HepG2 (cell line): ENCODE measurements around the gene NAPSA. TPM values are rescaled to one million over a fixed set of nuclear protein-coding genes. Genes with fewer than 3 reads are reported as not detected.
A peak's percentile ranks its signal among the peaks of the same experiment; 100 is the strongest.

ENCODE experiments used
- CENPX ChIP-seq: sonication (generic); formaldehyde crosslinking; IDR thresholded peaks from 2 replicates; pipeline ENCODE4 v1.9.0; 2021; ENCODE audit warnings: mild to moderate bottlenecking, missing genetic modification reagents, moderate library complexity
- FOXC1 ChIP-seq: sonication (generic); formaldehyde crosslinking; IDR thresholded peaks from 2 replicates; pipeline ENCODE4 v1.8.0; 2022; ENCODE audit warnings: mild to moderate bottlenecking, missing genetic modification reagents, borderline replicate concordance
- HNRNPK ChIP-seq: fragments of 200-400 bp; formaldehyde crosslinking; IDR thresholded peaks from 2 replicates; pipeline ENCODE4 v1.6.1; 2018; ENCODE audit warnings: low read length, low read depth, moderate library complexity, mild to moderate bottlenecking; ENCODE audit not compliant: poor library complexity, severe bottlenecking
- IKZF4 ChIP-seq: sonication (generic); formaldehyde crosslinking; IDR thresholded peaks from 2 replicates; pipeline ENCODE4 v1.5.1; 2020; ENCODE audit warnings: borderline replicate concordance, mild to moderate bottlenecking, low read depth, missing genetic modification reagents; ENCODE audit errors: not compliant biosample characterization
- KDM5B ChIP-seq: sonication (generic); formaldehyde crosslinking; IDR thresholded peaks from 2 replicates; pipeline ENCODE4 v1.4.0; 2020; ENCODE audit warnings: missing genetic modification reagents, mild to moderate bottlenecking, borderline replicate concordance
- KLF12 ChIP-seq: sonication (generic); formaldehyde crosslinking; IDR thresholded peaks from 2 replicates; pipeline ENCODE4 v1.4.0; 2020; ENCODE audit warnings: missing genetic modification reagents, borderline replicate concordance
- NRL ChIP-seq: sonication (generic); formaldehyde crosslinking; IDR thresholded peaks from 2 replicates; pipeline ENCODE4 v1.5.0; 2020; ENCODE audit warnings: missing genetic modification reagents, mild to moderate bottlenecking, moderate library complexity, borderline replicate concordance
- PTBP1 ChIP-seq: fragments of 200-400 bp; formaldehyde crosslinking; IDR thresholded peaks from 2 replicates; pipeline ENCODE4 v1.6.1; 2018; ENCODE audit warnings: low read length, low read depth; ENCODE audit not compliant: poor library complexity, severe bottlenecking
- RFXAP ChIP-seq: sonication (generic); formaldehyde crosslinking; IDR thresholded peaks from 2 replicates; pipeline ENCODE4 v1.4.0; 2020; ENCODE audit warnings: missing genetic modification reagents, borderline replicate concordance
- SAP130 ChIP-seq: IDR thresholded peaks from 2 replicates; pipeline ENCODE4 v1.6.1; 2016; ENCODE audit warnings: low read depth
- SMAD9 ChIP-seq: sonication (generic); formaldehyde crosslinking; IDR thresholded peaks from 2 replicates; pipeline ENCODE4 v1.5.1; 2020; ENCODE audit warnings: mild to moderate bottlenecking, missing genetic modification reagents
- TEAD2 ChIP-seq: sonication (generic); formaldehyde crosslinking; IDR thresholded peaks from 2 replicates; pipeline ENCODE4 v1.9.0; 2021; ENCODE audit warnings: missing genetic modification reagents
- ZBTB7A ChIP-seq: sonication (generic); formaldehyde crosslinking; IDR thresholded peaks from 2 replicates; pipeline ENCODE4 v1.8.0; 2022; ENCODE audit warnings: mild to moderate bottlenecking, missing genetic modification reagents
- ZFP37 ChIP-seq: sonication (generic); formaldehyde crosslinking; IDR thresholded peaks from 2 replicates; pipeline ENCODE4 v1.4.0; 2020; ENCODE audit warnings: missing genetic modification reagents, borderline replicate concordance
- ZNF121 ChIP-seq: sonication (generic); formaldehyde crosslinking; IDR thresholded peaks from 2 replicates; pipeline ENCODE4 v1.5.0; 2020; ENCODE audit warnings: mild to moderate bottlenecking, missing genetic modification reagents
- ZNF335 ChIP-seq: sonication (generic); formaldehyde crosslinking; IDR thresholded peaks from 2 replicates; pipeline ENCODE4 v1.4.0; 2020; ENCODE audit warnings: missing genetic modification reagents
- ZNF720 ChIP-seq: sonication (generic); formaldehyde crosslinking; IDR thresholded peaks from 2 replicates; pipeline ENCODE4 v1.4.0; 2020; ENCODE audit warnings: missing genetic modification reagents
- ZNF776 ChIP-seq: sonication (generic); formaldehyde crosslinking; IDR thresholded peaks from 2 replicates; pipeline ENCODE4 v1.4.0; 2020; ENCODE audit warnings: mild to moderate bottlenecking, missing genetic modification reagents
- ZNF780A ChIP-seq: sonication (generic); formaldehyde crosslinking; IDR thresholded peaks from 2 replicates; pipeline ENCODE4 v1.8.0; 2022; ENCODE audit warnings: mild to moderate bottlenecking, missing genetic modification reagents, moderate library complexity
- polyA plus RNA-seq, 8 experiments: library from polyadenylated mRNA; depleted of rRNA in 3 of 8; stranded (reverse) in 7 of 8; unstranded in 1 of 8; fragments of >200 nt; fragmentation: Illumina TruSeq in 4 of 8; extraction: Trizol in 4 of 8; gene quantifications; 2 replicates each; pipeline versions ENCODE4 v1.2.1 to v1.2.3, GENCODE V29; 2011 to 2016; ENCODE audit warnings: low read depth in 4 of 8, missing spikeins in 1 of 8, mixed read lengths in 1 of 8; ENCODE audit not compliant: insufficient read depth in 1 of 8
- total RNA-seq, 5 experiments: library from RNA; depleted of rRNA; stranded (reverse); fragments of >200 nt; fragmentation: Illumina TruSeq; extraction: Trizol; gene quantifications; 2 replicates each; pipeline ENCODE4 v1.2.3, GENCODE V29; 2016; ENCODE audit warnings: low read depth in 1 of 5
- TF ChIP-seq, protein P1 (sequence below): sonication (generic); formaldehyde crosslinking; IDR thresholded peaks from 2 replicates; pipeline ENCODE4 v1.4.0; 2020; ENCODE audit warnings: mild to moderate bottlenecking, low read depth, missing genetic modification reagents
- TF ChIP-seq, protein P2 (sequence below): IDR thresholded peaks from 2 replicates; pipeline ENCODE4 v1.6.1; 2016; ENCODE audit warnings: low read depth, borderline replicate concordance
- TF ChIP-seq, protein P3 (sequence below): sonication (generic); formaldehyde crosslinking; IDR thresholded peaks from 2 replicates; pipeline ENCODE4 v1.4.0; 2020; ENCODE audit warnings: missing genetic modification reagents, borderline replicate concordance
- TF ChIP-seq, protein P4 (sequence below): sonication (generic); formaldehyde crosslinking; IDR thresholded peaks from 2 replicates; pipeline ENCODE4 v1.8.0; 2022; ENCODE audit warnings: mild to moderate bottlenecking, missing genetic modification reagents, moderate library complexity
- TF ChIP-seq, protein P5 (sequence below): sonication (generic); formaldehyde crosslinking; IDR thresholded peaks from 2 replicates; pipeline ENCODE4 v1.5.0; 2020; ENCODE audit warnings: missing genetic modification reagents

The NAPSA gene
- total and polyA plus RNA-seq, 2 of the 13 experiments (the other 11 are each of a cell fraction or from before 2014, with no cell fraction given) = not detected

DNA sequence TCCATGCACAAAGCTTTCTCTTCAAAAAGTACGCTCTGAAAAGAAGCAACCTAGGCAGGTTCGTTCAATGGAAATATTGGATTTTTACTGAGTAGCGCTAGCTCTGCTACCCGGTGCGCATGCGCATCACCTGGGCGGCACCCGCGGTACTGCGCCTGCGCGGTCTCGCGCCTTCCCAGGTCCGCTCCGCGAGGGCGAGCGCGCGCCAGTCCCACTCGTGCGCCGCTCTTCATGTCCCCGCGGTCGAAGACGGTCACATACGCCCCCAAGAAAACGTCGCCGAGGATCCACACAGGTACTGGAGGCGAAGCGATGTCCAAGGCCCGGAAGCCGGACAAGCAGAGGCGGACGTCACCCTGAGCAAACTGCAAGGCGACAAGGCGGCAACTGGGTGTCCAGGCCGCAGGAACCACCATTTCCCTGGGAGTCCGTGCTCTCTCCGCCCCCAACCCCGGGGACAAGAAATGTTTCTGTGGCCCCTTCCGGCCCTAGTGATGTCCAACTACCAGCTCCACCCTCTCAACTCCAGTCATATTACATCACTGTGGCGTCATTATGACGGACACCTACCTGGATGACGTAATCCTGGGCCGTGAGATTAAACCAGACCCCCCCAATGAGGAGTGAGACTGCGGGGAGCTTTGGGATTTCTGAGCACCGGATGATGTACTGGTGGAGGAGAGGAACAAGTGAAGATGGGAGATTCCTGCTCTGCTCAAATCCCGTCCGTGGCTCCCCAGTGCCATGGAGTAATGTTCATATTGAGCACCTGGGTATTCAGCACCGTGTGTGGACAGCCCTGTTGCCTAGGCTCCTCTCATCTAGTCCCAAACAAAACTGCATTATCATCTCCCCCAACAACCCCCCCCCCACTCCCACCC is 31.5 kb downstream of the NAPSA start (continued):
- TF ChIP-seq IKZF4 (CRISPR knock-in tag) (peak; percentile 70), SAP130 (CRISPR knock-in tag) (peak; percentile 46; the same call in 1 of the 2 replicates), FOXC1 (peak; percentile 78; the same call in 1 of the 2 replicates), KDM5B (CRISPR knock-in tag) (peak; percentile 95), KLF12 (CRISPR knock-in tag) (peak; percentile 73; the same call in 1 of the 2 replicates), TEAD2 (peak; percentile 83; the same call in 1 of the 2 replicates), ZNF121 (no peak), SMAD9 (CRISPR knock-in tag) (no peak), PTBP1 (no peak), ZNF720 (no peak), CENPX (CRISPR knock-in tag) (no peak), ZNF335 (CRISPR knock-in tag) (0 out of 2 replicates have a peak, but pooled peaks have one; percentile 55), ZFP37 (CRISPR knock-in tag) (peak; percentile 94), RFXAP (peak; percentile 73; the same call in 1 of the 2 replicates), ZNF780A (0 out of 2 replicates have a peak, but pooled peaks have one; percentile 60), ZNF776 (CRISPR knock-in tag) (peak; percentile 93; the same call in 1 of the 2 replicates), NRL (CRISPR knock-in tag) (peak; percentile 75), HNRNPK (peak; percentile 41), ZBTB7A (CRISPR knock-in tag) (0 out of 2 replicates have a peak, but pooled peaks have one; percentile 27)
- TF ChIP-seq, protein P1, sequence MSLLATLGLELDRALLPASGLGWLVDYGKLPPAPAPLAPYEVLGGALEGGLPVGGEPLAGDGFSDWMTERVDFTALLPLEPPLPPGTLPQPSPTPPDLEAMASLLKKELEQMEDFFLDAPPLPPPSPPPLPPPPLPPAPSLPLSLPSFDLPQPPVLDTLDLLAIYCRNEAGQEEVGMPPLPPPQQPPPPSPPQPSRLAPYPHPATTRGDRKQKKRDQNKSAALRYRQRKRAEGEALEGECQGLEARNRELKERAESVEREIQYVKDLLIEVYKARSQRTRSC (CRISPR knock-in tag) = 0 out of 2 replicates have a peak, but pooled peaks have one; percentile 79
- TF ChIP-seq, protein P2, sequence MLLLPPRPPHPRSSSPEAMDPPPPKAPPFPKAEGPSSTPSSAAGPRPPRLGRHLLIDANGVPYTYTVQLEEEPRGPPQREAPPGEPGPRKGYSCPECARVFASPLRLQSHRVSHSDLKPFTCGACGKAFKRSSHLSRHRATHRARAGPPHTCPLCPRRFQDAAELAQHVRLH (CRISPR knock-in tag) = peak; percentile 43; the same call in 1 of the 2 replicates
- TF ChIP-seq, protein P3, sequence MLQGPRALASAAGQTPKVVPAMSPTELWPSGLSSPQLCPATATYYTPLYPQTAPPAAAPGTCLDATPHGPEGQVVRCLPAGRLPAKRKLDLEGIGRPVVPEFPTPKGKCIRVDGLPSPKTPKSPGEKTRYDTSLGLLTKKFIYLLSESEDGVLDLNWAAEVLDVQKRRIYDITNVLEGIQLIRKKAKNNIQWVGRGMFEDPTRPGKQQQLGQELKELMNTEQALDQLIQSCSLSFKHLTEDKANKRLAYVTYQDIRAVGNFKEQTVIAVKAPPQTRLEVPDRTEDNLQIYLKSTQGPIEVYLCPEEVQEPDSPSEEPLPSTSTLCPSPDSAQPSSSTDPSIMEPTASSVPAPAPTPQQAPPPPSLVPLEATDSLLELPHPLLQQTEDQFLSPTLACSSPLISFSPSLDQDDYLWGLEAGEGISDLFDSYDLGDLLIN (CRISPR knock-in tag) = peak; percentile 70; the same call in 1 of the 2 replicates
- TF ChIP-seq, protein P4, sequence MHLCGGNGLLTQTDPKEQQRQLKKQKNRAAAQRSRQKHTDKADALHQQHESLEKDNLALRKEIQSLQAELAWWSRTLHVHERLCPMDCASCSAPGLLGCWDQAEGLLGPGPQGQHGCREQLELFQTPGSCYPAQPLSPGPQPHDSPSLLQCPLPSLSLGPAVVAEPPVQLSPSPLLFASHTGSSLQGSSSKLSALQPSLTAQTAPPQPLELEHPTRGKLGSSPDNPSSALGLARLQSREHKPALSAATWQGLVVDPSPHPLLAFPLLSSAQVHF (CRISPR knock-in tag) = peak; percentile 90
- TF ChIP-seq, protein P5, sequence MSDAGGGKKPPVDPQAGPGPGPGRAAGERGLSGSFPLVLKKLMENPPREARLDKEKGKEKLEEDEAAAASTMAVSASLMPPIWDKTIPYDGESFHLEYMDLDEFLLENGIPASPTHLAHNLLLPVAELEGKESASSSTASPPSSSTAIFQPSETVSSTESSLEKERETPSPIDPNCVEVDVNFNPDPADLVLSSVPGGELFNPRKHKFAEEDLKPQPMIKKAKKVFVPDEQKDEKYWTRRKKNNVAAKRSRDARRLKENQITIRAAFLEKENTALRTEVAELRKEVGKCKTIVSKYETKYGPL (CRISPR knock-in tag) = peak; percentile 80
